HEK293T (cell line): ENCODE data around the gene HNRNPUL2.

Experiments
- ARNT ChIP-seq: fragments of 450-650 bp; IDR thresholded peaks from 2 replicates; pipeline ENCODE4 v1.6.1; 2017; ENCODE audit warnings: mild to moderate bottlenecking
- BHLHE40 ChIP-seq: fragments of 450-650 bp; IDR thresholded peaks from 2 replicates; pipeline ENCODE4 v1.6.1; 2016; ENCODE audit warnings: mild to moderate bottlenecking, moderate library complexity, borderline replicate concordance
- ELF4 ChIP-seq: fragments of 450-650 bp; IDR thresholded peaks from 2 replicates; pipeline ENCODE4 v1.6.1; 2017; ENCODE audit warnings: antibody characterized with exemption
- FOXA1 ChIP-seq: fragments of 450-650 bp; IDR thresholded peaks from 2 replicates; pipeline ENCODE4 v1.6.1; 2016; ENCODE audit warnings: mild to moderate bottlenecking
- FOXM1 ChIP-seq: fragments of 450-650 bp; IDR thresholded peaks from 2 replicates; pipeline ENCODE4 v1.6.1; 2017; ENCODE audit warnings: mild to moderate bottlenecking, borderline replicate concordance
- LEF1 ChIP-seq: fragments of 450-650 bp; IDR thresholded peaks from 2 replicates; pipeline ENCODE4 v1.6.1; 2017; ENCODE audit warnings: mild to moderate bottlenecking, borderline replicate concordance
- SP1 ChIP-seq: fragments of 450-650 bp; IDR thresholded peaks from 2 replicates; pipeline ENCODE4 v1.6.1; 2017
- TARDBP ChIP-seq: fragments of 450-650 bp; IDR thresholded peaks from 2 replicates; pipeline ENCODE4 v1.6.1; 2016
- ZNF384 ChIP-seq: fragments of 450-650 bp; IDR thresholded peaks from 2 replicates; pipeline ENCODE4 v1.6.1; 2016

- TF ChIP-seq SP1 (no peak), BHLHE40 (no peak), FOXM1 (no peak), ZNF384 (peak; percentile 67), ARNT (no peak), ELF4 (peak; percentile 85), LEF1 (no peak), TARDBP (no peak), FOXA1 (no peak)
Observed at GRCh38 chr11:62678770-62679696, 48.2 kb downstream of the HNRNPUL2 start, which contains the start of gene UBXN1.
